Body of pancreas (tissue), 4 donors: ENCODE results near the gene MAP1B.

Source experiments
- POLR2A ChIP-seq, 3 donors: fragments of 450-650 bp; IDR thresholded peaks; one replicate each; pipeline ENCODE4 v1.6.1; 2016; ENCODE audit warnings: antibody characterized with exemption in 3 of 3, mild to moderate bottlenecking in 2 of 3
- TF ChIP-seq, protein P1 (sequence below), 7 experiments: fragments of 450-650 bp in 4 of 7; fragments of 200-600 bp in 3 of 7; sonication (generic) in 3 of 7; IDR thresholded peaks; one replicate each; pipeline ENCODE4 v1.5.1; 2016 to 2019; ENCODE audit warnings: antibody characterized with exemption in 7 of 7

DNA sequence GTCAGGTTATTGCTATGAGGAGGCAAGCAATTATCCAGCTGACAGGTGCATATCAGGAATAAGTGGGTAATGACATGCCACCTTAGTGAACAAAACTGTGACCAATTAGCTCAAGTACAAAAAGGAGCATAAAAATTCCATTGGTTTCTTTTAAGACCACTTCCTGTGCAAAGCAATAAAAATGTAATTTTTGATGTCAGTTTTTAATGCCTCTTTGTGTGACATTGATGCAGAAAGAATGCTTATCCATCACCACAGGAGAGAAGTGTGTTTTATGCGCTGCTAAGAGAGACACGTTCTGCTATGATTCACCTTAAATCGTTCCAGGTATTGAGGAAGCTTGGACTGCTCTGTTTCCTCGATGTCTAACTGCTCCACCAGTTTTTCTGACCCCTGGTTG is 116.1 kb downstream of the MAP1B start:
- TF ChIP-seq, protein P1, sequence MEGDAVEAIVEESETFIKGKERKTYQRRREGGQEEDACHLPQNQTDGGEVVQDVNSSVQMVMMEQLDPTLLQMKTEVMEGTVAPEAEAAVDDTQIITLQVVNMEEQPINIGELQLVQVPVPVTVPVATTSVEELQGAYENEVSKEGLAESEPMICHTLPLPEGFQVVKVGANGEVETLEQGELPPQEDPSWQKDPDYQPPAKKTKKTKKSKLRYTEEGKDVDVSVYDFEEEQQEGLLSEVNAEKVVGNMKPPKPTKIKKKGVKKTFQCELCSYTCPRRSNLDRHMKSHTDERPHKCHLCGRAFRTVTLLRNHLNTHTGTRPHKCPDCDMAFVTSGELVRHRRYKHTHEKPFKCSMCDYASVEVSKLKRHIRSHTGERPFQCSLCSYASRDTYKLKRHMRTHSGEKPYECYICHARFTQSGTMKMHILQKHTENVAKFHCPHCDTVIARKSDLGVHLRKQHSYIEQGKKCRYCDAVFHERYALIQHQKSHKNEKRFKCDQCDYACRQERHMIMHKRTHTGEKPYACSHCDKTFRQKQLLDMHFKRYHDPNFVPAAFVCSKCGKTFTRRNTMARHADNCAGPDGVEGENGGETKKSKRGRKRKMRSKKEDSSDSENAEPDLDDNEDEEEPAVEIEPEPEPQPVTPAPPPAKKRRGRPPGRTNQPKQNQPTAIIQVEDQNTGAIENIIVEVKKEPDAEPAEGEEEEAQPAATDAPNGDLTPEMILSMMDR (IDR thresholded peaks at IDR 0.05) = no peak
- TF ChIP-seq POLR2A (IDR thresholded peaks at IDR 0.05) = no peak
